Osteocyte (in vitro differentiated cells): ENCODE measurements around the gene FSTL4. TPM values are rescaled to one million over a fixed set of nuclear protein-coding genes. Genes with fewer than 3 reads are reported as not detected.

Experiments used
- DNase-seq: peaks from one replicate; pipeline ENCODE4 v3.0.0; 2021; ENCODE audit warnings: mixed read lengths; ENCODE audit not compliant: unreplicated experiment; ENCODE audit errors: extremely low spot score
- H3K27ac Mint-ChIP-seq: one replicate; pipeline ENCODE4 v1.8.0; 2021; ENCODE audit warnings: mild to moderate bottlenecking, mixed read lengths; ENCODE audit not compliant: unreplicated experiment
- H3K27me3 Mint-ChIP-seq: one replicate; pipeline ENCODE4 v1.8.0; 2021; ENCODE audit warnings: mixed read lengths; ENCODE audit not compliant: unreplicated experiment
- H3K36me3 Mint-ChIP-seq: one replicate; pipeline ENCODE4 v1.8.0; 2021; ENCODE audit warnings: mixed read lengths; ENCODE audit not compliant: unreplicated experiment
- H3K4me1 Mint-ChIP-seq: one replicate; pipeline ENCODE4 v1.8.0; 2021; ENCODE audit warnings: mixed read lengths; ENCODE audit not compliant: unreplicated experiment
- H3K4me3 Mint-ChIP-seq: one replicate; pipeline ENCODE4 v1.8.0; 2021; ENCODE audit warnings: mild to moderate bottlenecking, moderate library complexity, mixed read lengths; ENCODE audit not compliant: unreplicated experiment
- H3K9me3 Mint-ChIP-seq: one replicate; pipeline ENCODE4 v1.8.0; 2021; ENCODE audit warnings: mixed read lengths; ENCODE audit not compliant: unreplicated experiment
- total RNA-seq: library from RNA; stranded (reverse); gene quantifications from 2 replicates; pipeline ENCODE4 v1.2.1, GENCODE V29; 2021
- TF ChIP-seq, protein P1 (sequence below): fragments of 200-600 bp; sonication (generic); IDR thresholded peaks from 2 replicates; pipeline ENCODE4 v1.5.0; 2021; ENCODE audit warnings: antibody characterized with exemption, mild to moderate bottlenecking, moderate library complexity

The FSTL4 gene
- total RNA-seq, 1 donor from 2014 or later: not detected

DNA sequence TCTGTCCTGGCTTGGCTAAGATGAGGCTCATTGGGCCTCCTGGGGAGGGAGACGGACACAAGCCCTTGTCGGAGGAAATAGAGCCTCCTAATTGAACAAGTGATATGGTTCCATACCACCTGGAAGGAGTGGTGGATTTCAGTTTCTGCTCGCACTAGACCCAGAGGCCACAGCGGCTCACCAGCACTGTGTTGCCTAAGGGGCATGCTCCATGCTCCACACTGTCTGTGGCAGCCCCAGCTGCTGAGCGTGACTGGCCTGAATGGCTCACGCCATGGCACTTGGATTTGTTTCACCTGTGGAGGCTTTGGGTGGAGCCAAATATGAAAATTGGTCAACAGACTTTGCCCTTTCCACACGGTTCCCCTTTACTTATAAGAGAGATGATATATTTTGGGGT is 379.4 kb downstream of the FSTL4 start:
- Mint-ChIP-seq H3K27ac (no peak overlapping the region), H3K27me3 (peaks cover 3% of the 10 kb centered on the region), H3K36me3 (no peaks in the 10 kb centered on the region), H3K4me3 (no peak overlapping the region), H3K9me3 (no peaks in the 10 kb centered on the region), H3K4me1 (no peaks in the 10 kb centered on the region)
- TF ChIP-seq, protein P1, sequence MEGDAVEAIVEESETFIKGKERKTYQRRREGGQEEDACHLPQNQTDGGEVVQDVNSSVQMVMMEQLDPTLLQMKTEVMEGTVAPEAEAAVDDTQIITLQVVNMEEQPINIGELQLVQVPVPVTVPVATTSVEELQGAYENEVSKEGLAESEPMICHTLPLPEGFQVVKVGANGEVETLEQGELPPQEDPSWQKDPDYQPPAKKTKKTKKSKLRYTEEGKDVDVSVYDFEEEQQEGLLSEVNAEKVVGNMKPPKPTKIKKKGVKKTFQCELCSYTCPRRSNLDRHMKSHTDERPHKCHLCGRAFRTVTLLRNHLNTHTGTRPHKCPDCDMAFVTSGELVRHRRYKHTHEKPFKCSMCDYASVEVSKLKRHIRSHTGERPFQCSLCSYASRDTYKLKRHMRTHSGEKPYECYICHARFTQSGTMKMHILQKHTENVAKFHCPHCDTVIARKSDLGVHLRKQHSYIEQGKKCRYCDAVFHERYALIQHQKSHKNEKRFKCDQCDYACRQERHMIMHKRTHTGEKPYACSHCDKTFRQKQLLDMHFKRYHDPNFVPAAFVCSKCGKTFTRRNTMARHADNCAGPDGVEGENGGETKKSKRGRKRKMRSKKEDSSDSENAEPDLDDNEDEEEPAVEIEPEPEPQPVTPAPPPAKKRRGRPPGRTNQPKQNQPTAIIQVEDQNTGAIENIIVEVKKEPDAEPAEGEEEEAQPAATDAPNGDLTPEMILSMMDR: no peak
- no peak for DNase-seq

DNA sequence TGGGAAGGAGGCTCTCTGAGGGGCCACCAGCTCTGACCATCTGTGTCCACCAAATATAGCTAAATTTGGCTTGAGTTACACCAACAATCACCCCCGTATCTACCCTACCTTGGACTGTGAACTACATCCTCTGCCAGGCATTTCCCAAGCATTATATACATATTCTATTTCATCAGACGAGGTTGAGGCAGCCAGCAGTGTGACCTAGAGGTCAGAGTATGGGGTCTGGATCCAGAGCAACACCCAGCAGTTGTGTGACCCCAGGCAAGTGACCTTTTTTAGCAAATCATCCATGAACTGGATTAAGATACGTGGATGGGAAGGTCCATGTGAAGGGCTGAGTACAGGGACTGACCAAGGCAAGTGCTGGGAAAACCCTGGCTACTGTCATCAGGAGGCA is 379.9 kb downstream of the FSTL4 start:
- Mint-ChIP-seq H3K27me3 (peaks cover 3% of the 10 kb centered on the region), H3K27ac (no peak overlapping the region), H3K9me3 (no peaks in the 10 kb centered on the region), H3K4me1 (no peaks in the 10 kb centered on the region), H3K4me3 (no peak overlapping the region), H3K36me3 (no peaks in the 10 kb centered on the region)
- TF ChIP-seq, protein P1: no peak
- no peak for DNase-seq

DNA sequence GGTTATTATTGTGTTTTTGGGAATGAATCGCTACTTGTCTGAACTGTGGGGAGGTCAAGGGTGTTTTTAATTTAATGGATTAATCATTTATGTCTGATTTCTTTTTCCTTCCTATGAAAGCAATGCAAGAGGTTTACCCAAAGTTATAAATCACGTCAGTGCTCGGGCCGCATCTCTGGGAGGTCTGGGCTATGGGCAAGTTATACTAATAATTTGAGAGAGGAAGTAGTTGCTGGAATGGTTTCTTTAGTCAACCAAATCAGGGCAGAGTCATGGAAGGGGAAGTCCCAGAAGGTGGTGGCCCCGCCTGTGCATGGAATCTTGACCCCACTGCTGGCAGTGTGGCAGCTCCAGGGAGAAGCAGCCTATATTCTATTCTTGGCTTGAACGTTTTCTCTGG is 380.3 kb downstream of the FSTL4 start:
- Mint-ChIP-seq H3K27me3 (peaks cover 3% of the 10 kb centered on the region), H3K27ac (no peak overlapping the region), H3K36me3 (no peaks in the 10 kb centered on the region), H3K9me3 (no peaks in the 10 kb centered on the region), H3K4me3 (no peak overlapping the region), H3K4me1 (no peaks in the 10 kb centered on the region)
- TF ChIP-seq, protein P1: no peak
- DNase-seq: no peak

DNA sequence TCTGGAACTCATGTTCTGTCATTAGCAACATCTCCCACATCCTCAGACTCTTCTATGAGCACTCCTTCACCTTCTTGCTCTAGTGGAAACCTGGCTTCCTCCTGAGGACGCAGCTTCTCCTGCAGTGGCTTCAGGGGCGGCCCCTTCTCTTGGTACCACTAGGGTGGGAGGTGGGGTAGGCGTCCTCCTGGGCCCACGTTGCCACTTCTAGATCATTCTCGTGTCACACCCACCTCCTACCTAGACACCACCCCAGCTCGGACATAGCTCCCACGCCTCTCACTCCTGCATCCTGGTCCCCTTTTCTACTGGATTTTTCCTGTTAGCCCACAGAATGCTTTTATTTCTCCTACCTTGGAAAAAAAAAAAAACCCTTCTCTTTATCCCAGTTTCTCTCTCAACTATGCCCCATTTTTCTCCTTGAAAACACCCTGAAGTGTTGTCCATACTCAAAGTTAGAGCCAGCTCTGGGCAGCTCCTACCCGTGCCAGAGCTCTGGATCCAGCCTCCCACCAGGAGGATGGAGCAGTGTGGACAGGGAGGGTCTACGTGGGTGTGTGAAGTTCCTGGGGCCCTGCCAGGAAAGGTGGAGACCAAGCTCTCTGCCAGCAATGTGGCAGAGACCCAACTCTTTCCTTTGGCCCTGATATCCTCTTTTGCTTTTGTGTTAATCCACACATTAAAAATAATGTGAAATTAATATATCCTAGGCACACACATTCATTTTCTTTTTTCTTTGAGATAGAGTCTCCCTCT is 381.3 kb downstream of the FSTL4 start:
- Mint-ChIP-seq H3K27ac (no peak overlapping the region), H3K9me3 (no peaks in the 10 kb centered on the region), H3K27me3 (no peaks in the 10 kb centered on the region), H3K4me3 (no peak overlapping the region), H3K36me3 (no peaks in the 10 kb centered on the region), H3K4me1 (no peaks in the 10 kb centered on the region)
- DNase-seq: no peak
- TF ChIP-seq, protein P1: no peak

GRCh38 chr5:133229931-133230664 is 382.2 kb downstream of the FSTL4 start:
- no peak overlapping the region for H3K27ac Mint-ChIP-seq
- DNase-seq: no peak
- H3K36me3 Mint-ChIP-seq: no peaks in the 10 kb centered on the region

More at GRCh38 chr5:133229931-133230664, 382.2 kb downstream of the FSTL4 start:
- H3K27me3 Mint-ChIP-seq: no peaks in the 10 kb centered on the region
- no peak overlapping the region for H3K4me3 Mint-ChIP-seq
- no peaks in the 10 kb centered on the region for H3K9me3 Mint-ChIP-seq
- TF ChIP-seq, protein P1: no peak
- no peaks in the 10 kb centered on the region for H3K4me1 Mint-ChIP-seq
